Activated CD8-positive, alpha-beta T cell treated with anti-CD3 and anti-CD28 coated beads, Interleukin-2, amount 10 ng/mL, durations not matched to agents 7 days and 5 days (primary cell): ENCODE data around the gene MRPL10. TPM values are rescaled to one million over a fixed set of nuclear protein-coding genes. Genes with fewer than 3 reads are reported as not detected.

Experiments used
- ATAC-seq: fragments of 150-1000 bp; cut with Tn5 transposase; one replicate; pipeline ENCODE4 v1.10.0; 2021; ENCODE audit warnings: moderate library complexity
- CTCF ChIA-PET: fragments of 350-600 bp; sonication (Branson Sonifier 250); formaldehyde crosslinking; loops from one replicate; lab custom pipeline; 2021; ENCODE audit warnings: antibody characterized with exemption; lab: Charles Lee
- POLR2A ChIA-PET: fragments of 350-600 bp; sonication (Branson Sonifier 250); formaldehyde crosslinking; loops from one replicate; lab custom pipeline; 2021; ENCODE audit warnings: antibody characterized with exemption; lab: Charles Lee
- DNase-seq: peaks from one replicate; pipeline ENCODE4 v3.0.0-alpha.2; 2020
- H3K27ac Mint-ChIP-seq: one replicate; pipeline ENCODE4 v1.8.0; 2021; ENCODE audit warnings: mild to moderate bottlenecking, mixed read lengths
- H3K27me3 Mint-ChIP-seq: one replicate; pipeline ENCODE4 v1.8.0; 2021; ENCODE audit warnings: low read depth, mixed read lengths
- H3K36me3 Mint-ChIP-seq: one replicate; pipeline ENCODE4 v1.8.0; 2021; ENCODE audit warnings: low read depth, mixed read lengths
- H3K4me1 Mint-ChIP-seq: one replicate; pipeline ENCODE4 v1.8.0; 2021; ENCODE audit warnings: low read depth, mixed read lengths
- H3K4me3 Mint-ChIP-seq: one replicate; pipeline ENCODE4 v1.8.0; 2021; ENCODE audit warnings: mild to moderate bottlenecking, mixed read lengths
- H3K9me3 Mint-ChIP-seq: one replicate; pipeline ENCODE4 v1.8.0; 2022; ENCODE audit warnings: mixed read lengths; ENCODE audit not compliant: insufficient read depth
- total RNA-seq, 2 experiments: library from RNA; stranded (reverse); gene quantifications; one replicate each; pipeline ENCODE4 v1.2.3, GENCODE V29; 2021

The MRPL10 gene
- total RNA-seq, 2 experiments from 2014 or later: 37.9 to 41.6 TPM

GRCh38 chr17:47856830-47857229 is 25.5 kb upstream of the MRPL10 start:
- Mint-ChIP-seq H3K4me3 (no peak overlapping the region), H3K9me3 (no peaks in the 10 kb centered on the region), H3K36me3 (no peaks in the 10 kb centered on the region), H3K27ac (no peak overlapping the region), H3K4me1 (peaks cover 8% of the 10 kb centered on the region), H3K27me3 (peaks cover 54% of the 10 kb centered on the region)
- ChIA-PET POLR2A (no interaction called here), CTCF (interaction anchor here (2.4 to 18.7 kb wide), 3 partner anchors 9 to 30 kb away, joined by 9 to 538 read pairs (median 14); partner anchors contain the start of gene SP2)
- ATAC-seq: no peak
- DNase-seq: no peak

DNA sequence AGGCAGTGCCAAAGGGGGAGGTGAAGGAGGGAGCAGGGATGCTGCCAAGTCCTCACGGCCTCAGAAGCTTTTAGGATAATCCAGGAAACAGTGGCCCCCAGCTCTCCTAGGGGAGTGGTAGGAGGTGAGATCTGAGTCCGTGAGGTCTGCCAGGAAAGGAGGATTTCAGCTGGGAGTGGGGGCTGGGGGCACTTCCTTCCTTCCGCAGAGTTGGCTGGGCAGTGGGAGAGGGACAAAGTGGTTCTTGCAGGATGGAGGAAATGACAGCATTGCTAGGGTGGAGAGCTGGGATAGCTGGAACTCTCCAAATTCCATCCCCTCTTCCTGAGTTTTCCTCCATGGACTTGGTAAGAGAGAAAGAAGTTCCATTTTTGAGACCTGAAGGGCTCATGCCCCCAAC is 24.4 kb upstream of the MRPL10 start:
- ATAC-seq (no peak), DNase-seq (no peak)
- Mint-ChIP-seq H3K4me1 (peaks cover 10% of the 10 kb centered on the region), H3K9me3 (no peaks in the 10 kb centered on the region), H3K4me3 (no peak overlapping the region), H3K27ac (no peak overlapping the region), H3K36me3 (no peaks in the 10 kb centered on the region), H3K27me3 (peaks cover 57% of the 10 kb centered on the region)
- CTCF ChIA-PET: interaction anchor here (1.8 to 18.7 kb wide), 3 partner anchors 8 to 31 kb away, joined by 7 to 538 read pairs (median 14); partner anchors contain the start of genes SCRN2 and SP2
- POLR2A ChIA-PET: interaction anchor here (1.0 kb wide), 1 partner anchor 40 kb away, joined by 5 read pairs; the partner anchor contains the start of gene SP2

GRCh38 chr17:47853616-47854015 is 22.3 kb upstream of the MRPL10 start:
- Mint-ChIP-seq H3K4me1 (peaks cover 16% of the 10 kb centered on the region), H3K4me3 (no peak overlapping the region), H3K27me3 (peaks cover 68% of the 10 kb centered on the region), H3K27ac (no peak overlapping the region), H3K36me3 (no peaks in the 10 kb centered on the region), H3K9me3 (no peaks in the 10 kb centered on the region)
- CTCF ChIA-PET: interaction anchor here (2.4 to 18.7 kb wide), 3 partner anchors 10 to 33 kb away, joined by 7 to 538 read pairs (median 19); partner anchors contain the start of genes SCRN2 and SP2
- POLR2A ChIA-PET: interaction anchor here (1.0 kb wide), 1 partner anchor 31 kb away, joined by 4 read pairs; no protein-coding TSS in a partner anchor
- DNase-seq (no peak), ATAC-seq (no peak)

GRCh38 chr17:47852113-47852949 is 21.0 kb upstream of the MRPL10 start:
- Mint-ChIP-seq H3K36me3 (no peaks in the 10 kb centered on the region), H3K27me3 (peaks cover 76% of the 10 kb centered on the region), H3K9me3 (no peaks in the 10 kb centered on the region), H3K4me1 (peaks cover 16% of the 10 kb centered on the region), H3K27ac (no peak overlapping the region), H3K4me3 (no peak overlapping the region)
- no peak for ATAC-seq
- POLR2A ChIA-PET: interaction anchor here (1.0 kb wide), 2 partner anchors 21 to 33 kb away, joined by 3 to 4 read pairs; partner anchors contain the start of genes LRRC46 and MRPL10
- DNase-seq: no peak
- CTCF ChIA-PET: interaction anchor here (0.9 to 18.7 kb wide), 4 partner anchors 11 to 97 kb away, joined by 3 to 538 read pairs (median 11); partner anchors contain the start of genes SCRN2 and SP2

- Mint-ChIP-seq H3K27ac (no peak overlapping the region), H3K4me3 (no peak overlapping the region), H3K27me3 (peaks cover 80% of the 10 kb centered on the region), H3K9me3 (no peaks in the 10 kb centered on the region), H3K36me3 (no peaks in the 10 kb centered on the region), H3K4me1 (peaks cover 19% of the 10 kb centered on the region)
- ChIA-PET CTCF (interaction anchor here (0.9 to 18.7 kb wide), 4 partner anchors 10 to 98 kb away, joined by 3 to 538 read pairs (median 11); partner anchors contain the start of genes SCRN2 and SP2), POLR2A (interaction anchor here (1.0 kb wide), 1 partner anchor 20 kb away, joined by 3 read pairs; the partner anchor contains the start of genes LRRC46 and MRPL10)
- DNase-seq: no peak
- ATAC-seq: no peak
Observed at GRCh38 chr17:47851764-47852112, 20.4 kb upstream of the MRPL10 start.

- H3K27ac Mint-ChIP-seq: no peak within 1 kb of the TSS
- H3K9me3 Mint-ChIP-seq: no peaks in the 10 kb centered on the region
- ATAC-seq (peak; percentile 86), DNase-seq (peak; percentile 70)
- peak within 1 kb of the TSS; percentile 27 for H3K4me3 Mint-ChIP-seq
- H3K36me3 Mint-ChIP-seq: no peaks in the 10 kb centered on the region
- ChIA-PET POLR2A (interaction anchor here (1.0 kb wide), 1 partner anchor 19 kb away, joined by 3 read pairs; the partner anchor contains the start of genes LRRC46 and MRPL10), CTCF (interaction anchor here (0.9 to 18.7 kb wide), 3 partner anchors 10 to 58 kb away, joined by 3 to 538 read pairs (median 19); partner anchors contain the start of genes SCRN2 and SP2)
- peaks cover 84% of the 10 kb centered on the region for H3K27me3 Mint-ChIP-seq
- peaks cover 19% of the 10 kb centered on the region for H3K4me1 Mint-ChIP-seq
Observed at GRCh38 chr17:47850692-47851573, 19.6 kb upstream of the MRPL10 start, which contains the start of gene SP6. TSS of gene SP6 (minus strand) at chr17:47851163. CDS start at chr17:47848429, 2,734 bp downstream.

- no peak for ATAC-seq
- Mint-ChIP-seq H3K36me3 (no peaks in the 10 kb centered on the region), H3K9me3 (no peaks in the 10 kb centered on the region), H3K27me3 (peaks cover 83% of the 10 kb centered on the region), H3K4me1 (peaks cover 19% of the 10 kb centered on the region), H3K4me3 (peak overlapping the region; percentile 27), H3K27ac (no peak overlapping the region)
- ChIA-PET POLR2A (no interaction called here), CTCF (interaction anchor here (0.5 to 18.7 kb wide), 2 partner anchors 37 to 85 kb away, joined by 3 to 538 read pairs; partner anchors contain the start of gene SP2)
- no peak for DNase-seq
Observed at GRCh38 chr17:47850373-47850691, 19.0 kb upstream of the MRPL10 start.

- DNase-seq: no peak
- CTCF ChIA-PET: interaction anchor here (1.1 to 18.7 kb wide), 10 partner anchors 9 to 233 kb away, joined by 3 to 538 read pairs (median 6); partner anchors contain the start of genes CDK5RAP3, LRRC46, MRPL10 and SP2
- Mint-ChIP-seq H3K4me3 (no peak overlapping the region), H3K36me3 (no peaks in the 10 kb centered on the region), H3K9me3 (no peaks in the 10 kb centered on the region), H3K27ac (no peak overlapping the region), H3K4me1 (peaks cover 21% of the 10 kb centered on the region), H3K27me3 (peaks cover 73% of the 10 kb centered on the region)
- POLR2A ChIA-PET: interaction anchor here (0.6 to 1.1 kb wide), 4 partner anchors 17 to 56 kb away, joined by 3 to 4 read pairs (median 3); partner anchors contain the start of genes LRRC46, MRPL10 and SP2
- no peak for ATAC-seq
Observed at GRCh38 chr17:47848198-47848513, 16.8 kb upstream of the MRPL10 start.

DNA sequence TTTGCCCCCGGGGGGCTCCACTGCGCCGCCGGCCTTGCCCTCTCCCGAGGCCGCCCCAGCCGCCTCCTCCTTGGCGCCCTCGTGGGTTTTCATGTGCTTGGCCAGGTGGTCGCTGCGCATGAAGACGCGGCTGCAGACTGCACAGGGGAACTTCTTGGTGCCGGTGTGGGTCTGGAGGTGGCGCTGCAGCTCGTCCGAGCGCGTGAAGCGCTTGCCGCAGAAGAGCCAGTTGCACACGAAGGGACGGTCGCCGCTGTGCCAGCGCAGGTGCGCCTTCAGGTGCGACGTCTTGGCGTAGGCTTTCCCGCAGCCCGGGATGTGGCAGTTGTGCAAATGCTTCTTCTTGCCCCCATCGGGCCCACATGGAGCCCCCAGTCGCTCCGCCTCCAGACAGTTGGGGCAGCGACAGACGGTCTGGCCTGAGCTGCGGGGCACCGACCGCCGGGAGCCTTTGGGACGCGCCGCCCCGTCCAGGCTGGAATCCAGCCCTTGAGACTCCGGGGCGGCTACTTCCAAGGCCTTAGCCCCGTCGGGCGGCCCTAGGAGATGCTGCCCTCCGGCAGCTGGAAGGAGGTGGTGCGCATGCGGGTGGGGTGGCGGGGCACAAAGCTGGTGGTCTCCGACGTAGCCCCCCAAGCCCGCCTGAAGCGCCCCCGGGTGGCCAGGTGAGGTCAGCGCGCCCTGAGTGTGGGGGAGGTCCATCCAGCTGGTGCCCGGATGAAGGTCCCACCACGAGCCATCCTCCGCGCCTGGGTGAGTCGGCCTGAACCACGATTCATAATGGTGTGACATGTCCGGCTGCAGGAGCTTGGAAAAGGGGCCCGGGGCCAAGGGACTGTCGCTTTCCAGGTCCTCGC is 16.2 kb upstream of the MRPL10 start:
- H3K27me3 Mint-ChIP-seq: peaks cover 68% of the 10 kb centered on the region
- no peak for DNase-seq
- H3K27ac Mint-ChIP-seq: no peak overlapping the region
- H3K36me3 Mint-ChIP-seq: no peaks in the 10 kb centered on the region
- ATAC-seq: no peak
- no peaks in the 10 kb centered on the region for H3K9me3 Mint-ChIP-seq
- POLR2A ChIA-PET: interaction anchor here (0.6 to 1.1 kb wide), 4 partner anchors 16 to 55 kb away, joined by 3 to 4 read pairs (median 3); partner anchors contain the start of genes LRRC46, MRPL10 and SP2
- no peak overlapping the region for H3K4me3 Mint-ChIP-seq
- H3K4me1 Mint-ChIP-seq: peaks cover 24% of the 10 kb centered on the region
- CTCF ChIA-PET: interaction anchor here (1.1 to 18.7 kb wide), 10 partner anchors 9 to 233 kb away, joined by 3 to 538 read pairs (median 6); partner anchors contain the start of genes CDK5RAP3, LRRC46, MRPL10 and SP2

DNA sequence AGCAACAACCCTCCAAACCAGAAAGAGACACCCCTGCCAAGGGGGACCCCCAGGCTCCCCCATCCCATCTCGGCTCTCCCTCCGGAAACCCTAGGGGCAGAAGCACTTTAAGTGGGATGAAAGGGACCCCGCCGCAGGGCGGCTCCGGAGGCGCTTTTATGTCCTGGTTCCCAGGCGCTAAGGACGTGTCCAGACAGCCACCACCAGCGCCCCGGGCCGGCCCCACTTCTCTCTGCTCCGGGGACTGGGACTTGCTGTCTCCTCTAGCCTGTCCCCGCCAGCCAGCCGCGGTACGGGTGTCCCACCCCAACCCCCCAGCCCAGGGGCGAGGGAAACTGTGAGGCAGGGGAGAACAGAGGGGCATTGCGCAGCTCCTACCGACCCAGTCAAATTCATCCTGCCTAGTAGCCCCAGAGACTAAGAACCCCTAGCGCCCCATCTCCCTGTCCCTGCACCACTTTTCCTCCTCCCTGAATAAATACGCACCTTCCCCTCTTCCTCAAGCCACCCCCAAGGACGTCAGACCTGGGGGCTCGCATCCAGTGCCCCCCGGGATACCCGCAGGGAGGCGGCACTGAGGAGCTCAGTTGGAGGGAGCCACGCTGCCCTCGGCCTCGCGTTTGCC is 15.5 kb upstream of the MRPL10 start:
- Mint-ChIP-seq H3K9me3 (no peaks in the 10 kb centered on the region), H3K4me1 (peaks cover 21% of the 10 kb centered on the region), H3K36me3 (no peaks in the 10 kb centered on the region), H3K27ac (no peak overlapping the region), H3K4me3 (no peak overlapping the region), H3K27me3 (peaks cover 60% of the 10 kb centered on the region)
- ChIA-PET POLR2A (interaction anchor here (1.1 kb wide), 1 partner anchor 49 kb away, joined by 4 read pairs; the partner anchor contains the start of gene SP2), CTCF (interaction anchor here (1.2 to 18.7 kb wide), 8 partner anchors 10 to 171 kb away, joined by 3 to 538 read pairs (median 10); partner anchors contain the start of genes CDK5RAP3, LRRC46, MRPL10 and SP2)
- ATAC-seq (no peak), DNase-seq (no peak)
